NOMO-1 (cell line): ENCODE measurements around the gene LILRA5.
"Not testable (repeated sequence)": the region's sequence is repeated elsewhere in the genome, so short reads cannot be mapped to it uniquely, and the experiment has no call there.

ENCODE experiments used
- DNase-seq, 2 experiments: peaks; one replicate each; lab custom pipeline; 2025; ENCODE audit not compliant: unreplicated experiment in 2 of 2; lab: John Stamatoyannopoulos, UW

The LILRA5 gene

DNA sequence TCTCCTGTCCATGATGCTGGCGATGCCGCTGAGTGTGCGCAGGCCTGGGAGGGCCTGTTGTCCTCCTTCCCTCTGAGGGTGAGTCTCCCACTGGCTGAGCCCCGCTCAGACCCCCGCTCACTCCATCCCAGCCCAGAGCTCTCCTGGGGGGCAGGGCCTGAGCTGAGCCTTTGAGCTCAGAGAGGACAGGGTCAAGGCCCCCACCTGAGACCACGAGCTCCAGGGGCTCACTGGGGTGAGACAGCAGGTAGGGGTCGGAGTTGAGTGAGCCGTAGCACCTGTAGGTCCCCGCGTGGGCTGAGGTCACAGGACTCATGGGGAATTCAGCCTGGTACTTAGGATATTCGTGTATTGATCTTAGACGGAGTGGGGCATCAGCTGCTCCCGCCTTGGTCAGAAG lies 34.9 kb downstream of the LILRA5 start:
- DNase-seq: not testable (repeated sequence)

DNA sequence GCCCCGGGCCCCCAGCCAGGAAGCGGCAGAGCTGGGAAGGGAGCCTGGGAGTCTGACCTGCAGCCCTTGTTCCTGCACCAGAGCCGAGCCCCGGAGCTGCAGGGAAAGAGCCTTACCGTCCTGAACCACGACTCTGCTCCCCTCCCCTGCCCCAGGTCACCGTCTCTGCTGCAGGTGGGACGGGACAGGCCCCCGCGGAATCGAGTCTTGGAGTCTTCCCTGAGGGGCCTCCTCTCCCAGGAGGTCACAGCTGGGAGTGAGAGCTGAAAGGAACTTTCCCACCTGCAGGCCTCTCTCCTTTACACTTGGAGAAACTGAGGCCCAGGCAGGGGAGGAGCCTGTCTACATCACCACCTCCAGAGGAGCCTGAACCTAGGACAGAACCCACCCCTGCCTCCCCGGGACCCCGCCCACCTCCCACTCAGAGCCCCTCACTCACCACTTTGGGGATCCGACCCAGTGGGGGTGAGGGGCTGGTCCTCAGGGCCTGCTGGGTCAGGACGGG lies 35.8 kb downstream of the LILRA5 start:
- DNase-seq: not testable (repeated sequence)

DNA sequence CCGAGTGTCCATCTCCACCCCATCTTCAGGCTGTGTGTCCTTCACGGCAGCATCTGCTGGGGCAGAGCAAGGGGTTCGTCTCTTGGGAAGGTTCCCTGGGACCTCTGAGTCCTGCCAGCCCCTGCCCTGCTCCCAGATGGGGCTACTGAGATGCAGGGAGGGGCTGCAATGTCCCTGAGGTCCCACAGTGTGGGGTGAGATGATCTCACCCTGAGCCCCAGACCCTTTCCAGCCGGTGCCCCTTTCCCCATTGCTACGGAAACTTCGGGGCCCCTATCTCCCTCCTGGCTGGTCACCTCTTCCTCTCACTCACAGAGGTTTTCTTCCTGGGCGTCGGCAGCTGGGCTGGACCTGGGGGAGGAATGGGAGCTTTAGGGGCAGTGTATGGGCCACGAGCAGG lies 37.0 kb downstream of the LILRA5 start:
- DNase-seq: no peak

GRCh38 chr19:54274516-54274915 lies 38.5 kb downstream of the LILRA5 start:
- not testable (repeated sequence) for DNase-seq

DNA sequence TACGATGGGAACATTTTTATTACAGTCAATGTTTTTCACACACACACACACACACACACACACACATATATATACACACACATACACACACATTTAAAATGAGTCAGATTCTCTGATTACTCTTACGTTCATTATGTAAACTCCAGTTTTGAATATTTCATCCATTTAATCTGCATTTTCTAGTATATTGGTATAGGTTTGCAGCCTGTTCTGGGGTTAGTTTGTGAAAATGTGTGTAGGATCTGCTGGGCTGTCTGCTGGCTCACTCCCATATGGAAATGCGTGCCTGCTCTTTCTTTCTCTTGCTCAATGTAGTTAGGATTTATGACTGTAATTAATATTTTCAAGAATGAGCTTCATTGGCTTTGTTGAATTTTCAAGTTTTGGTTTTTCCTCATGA lies 39.1 kb downstream of the LILRA5 start:
- DNase-seq: no peak

- not testable (repeated sequence) for DNase-seq
These were observed 40.8 kb downstream of the LILRA5 start for GRCh38 chr19:54272181-54272580.

GRCh38 chr19:54271587-54271986 lies 41.4 kb downstream of the LILRA5 start:
- not testable (repeated sequence) for DNase-seq

GRCh38 chr19:54271106-54271505 lies 41.9 kb downstream of the LILRA5 start:
- peak; percentile 30 to 69 for DNase-seq

- peak in 1 of 2 experiments; percentile 17 for DNase-seq
These were observed 44.0 kb downstream of the LILRA5 start for GRCh38 chr19:54268936-54269335.

GRCh38 chr19:54266133-54266532 lies 46.8 kb downstream of the LILRA5 start:
- DNase-seq: peak; percentile 14 to 61

DNA sequence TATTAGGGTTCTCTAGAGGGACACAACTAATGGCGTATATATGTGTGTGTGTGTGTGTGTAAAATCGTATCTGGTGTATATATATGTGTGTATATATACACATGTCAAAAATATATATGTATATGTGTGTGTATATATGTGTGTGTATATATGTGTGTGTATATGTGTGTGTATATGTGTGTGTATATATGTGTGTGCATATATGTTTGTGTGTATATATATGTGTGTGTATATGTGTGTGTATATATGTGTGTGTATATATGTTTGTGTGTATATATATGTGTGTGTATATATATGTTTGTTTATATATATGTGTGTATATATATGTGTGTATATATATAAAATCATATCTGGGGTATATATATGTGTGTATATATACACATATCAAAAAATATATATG lies 50.5 kb downstream of the LILRA5 start:
- no peak for DNase-seq

DNA sequence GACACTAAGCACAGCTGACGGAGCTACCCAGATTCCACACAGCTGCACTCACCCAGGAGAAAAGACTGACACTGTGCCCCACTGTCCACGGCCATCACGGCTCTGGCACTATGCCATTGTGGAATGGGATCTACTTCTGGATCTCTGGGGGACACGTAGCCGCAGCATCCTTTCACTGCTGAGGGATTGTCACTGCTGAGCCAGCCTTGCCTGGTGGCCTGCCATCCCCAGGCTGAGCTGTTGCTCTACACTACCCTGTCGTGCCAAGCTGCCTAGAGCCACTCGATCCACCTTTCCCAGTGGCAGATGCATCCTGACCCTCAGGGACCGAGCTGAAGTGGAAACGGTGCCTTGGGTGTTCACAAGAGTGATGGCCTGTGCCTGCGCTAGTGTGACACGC lies 50.9 kb downstream of the LILRA5 start:
- DNase-seq: no peak

GRCh38 chr19:54257116-54257480 lies 55.9 kb downstream of the LILRA5 start, which contains the start of gene LILRB5:
Gene LILRB5, minus strand, starts transcription at chr19:54257273. Its CDS starts 80 bp downstream, at chr19:54257193.
- DNase-seq: no peak
